H9 (cell line): ENCODE measurements around the gene IDUA. TPM values are rescaled to one million over a fixed set of nuclear protein-coding genes. Genes with fewer than 3 reads are reported as not detected.

Experiments
- DNase-seq: peaks from one replicate; pipeline ENCODE4 v3.0.0-alpha.2; 2017
- H2AFZ ChIP-seq: one replicate; pipeline ENCODE4 v1.6.1; 2013; ENCODE audit warnings: mild to moderate bottlenecking, low read length, control low read depth, moderate library complexity
- H2AK5ac ChIP-seq: 2 replicates; pipeline ENCODE4 v1.6.1; 2013; ENCODE audit warnings: low read length, control low read depth, mixed read lengths; ENCODE audit not compliant: insufficient read length
- H2BK120ac ChIP-seq: one replicate; pipeline ENCODE4 v1.6.1; 2013; ENCODE audit warnings: low read depth, mild to moderate bottlenecking, low read length, control low read depth, inconsistent platforms; ENCODE audit not compliant: poor library complexity, severe bottlenecking
- H2BK12ac ChIP-seq: 2 replicates; pipeline ENCODE4 v1.6.1; 2013; ENCODE audit warnings: low read length, control low read depth, mixed read lengths, low read depth; ENCODE audit not compliant: insufficient read length
- H2BK15ac ChIP-seq: 2 replicates; pipeline ENCODE4 v1.6.1; 2013; ENCODE audit warnings: low read depth, low read length, control low read depth
- H2BK20ac ChIP-seq: one replicate; pipeline ENCODE4 v1.6.1; 2013; ENCODE audit warnings: low read depth, mild to moderate bottlenecking, low read length, control low read depth, inconsistent platforms; ENCODE audit not compliant: poor library complexity, severe bottlenecking
- H2BK5ac ChIP-seq: 2 replicates; pipeline ENCODE4 v1.6.1; 2013; ENCODE audit warnings: low read length, control low read depth, mixed read lengths; ENCODE audit not compliant: insufficient read length
- H3K14ac ChIP-seq: 2 replicates; pipeline ENCODE4 v1.6.1; 2013; ENCODE audit warnings: low read length, control low read depth; ENCODE audit not compliant: insufficient read depth
- H3K18ac ChIP-seq: 2 replicates; pipeline ENCODE4 v1.6.1; 2013; ENCODE audit warnings: low read depth, mild to moderate bottlenecking, mixed read lengths, low read length, control low read depth; ENCODE audit not compliant: insufficient read length
- H3K23ac ChIP-seq: 2 replicates; pipeline ENCODE4 v1.6.1; 2013; ENCODE audit warnings: low read length, control low read depth, mixed read lengths, low read depth; ENCODE audit not compliant: insufficient read length
- H3K23me2 ChIP-seq: 2 replicates; pipeline ENCODE4 v1.6.1; 2013; ENCODE audit warnings: low read depth, mild to moderate bottlenecking, mixed read lengths, low read length, control low read depth; ENCODE audit not compliant: insufficient read length, poor library complexity, severe bottlenecking
- H3K27ac ChIP-seq: 2 replicates; pipeline ENCODE4 v1.5.1; 2013; ENCODE audit warnings: low read length, control low read depth, mixed read lengths, low read depth; ENCODE audit not compliant: insufficient read length
- H3K27me3 ChIP-seq: 2 replicates; pipeline ENCODE4 v1.6.1; 2013; ENCODE audit warnings: low read length, control low read depth, inconsistent platforms; ENCODE audit not compliant: insufficient read depth
- H3K4ac ChIP-seq: 2 replicates; pipeline ENCODE4 v1.6.1; 2013; ENCODE audit warnings: low read depth, mild to moderate bottlenecking, control low read depth, inconsistent platforms, low read length, moderate library complexity
- H3K4me1 ChIP-seq: 2 replicates; pipeline ENCODE4 v1.6.1; 2013; ENCODE audit warnings: low read length, control low read depth, inconsistent platforms; ENCODE audit not compliant: insufficient read depth
- H3K4me2 ChIP-seq: 2 replicates; pipeline ENCODE4 v1.6.1; 2013; ENCODE audit warnings: low read length, control low read depth, mixed read lengths; ENCODE audit not compliant: insufficient read length, insufficient read depth
- H3K56ac ChIP-seq: 2 replicates; pipeline ENCODE4 v1.6.1; 2013; ENCODE audit warnings: low read depth, mild to moderate bottlenecking, mixed read lengths, low read length, control low read depth; ENCODE audit not compliant: insufficient read length
- H3K79me1 ChIP-seq: 2 replicates; pipeline ENCODE4 v1.6.1; 2013; ENCODE audit warnings: low read depth, mild to moderate bottlenecking, moderate library complexity, low read length, control low read depth, inconsistent platforms; ENCODE audit not compliant: insufficient read depth, poor library complexity, severe bottlenecking
- H3K79me2 ChIP-seq: 2 replicates; pipeline ENCODE4 v1.6.1; 2013; ENCODE audit warnings: low read length, control low read depth, inconsistent platforms; ENCODE audit not compliant: insufficient read depth
- H3K9ac ChIP-seq: 2 replicates; pipeline ENCODE4 v1.6.1; 2013; ENCODE audit warnings: low read length, control low read depth, mixed read lengths; ENCODE audit not compliant: insufficient read length; ENCODE audit errors: extremely low read depth
- H3K9me3 ChIP-seq: one replicate; pipeline ENCODE4 v1.6.1; 2013; ENCODE audit warnings: low read depth, low read length, inconsistent platforms; ENCODE audit not compliant: control insufficient read depth
- H3T11ph ChIP-seq: one replicate; pipeline ENCODE4 v1.6.1; 2013; ENCODE audit warnings: mild to moderate bottlenecking, low read length, control low read depth, inconsistent platforms
- H4K20me1 ChIP-seq: one replicate; pipeline ENCODE4 v1.6.1; 2013; ENCODE audit not compliant: control insufficient read depth, insufficient read length, insufficient read depth
- H4K5ac ChIP-seq: 2 replicates; pipeline ENCODE4 v1.6.1; 2013; ENCODE audit warnings: low read depth, mild to moderate bottlenecking, mixed read lengths, low read length, control low read depth; ENCODE audit not compliant: insufficient read length
- H4K8ac ChIP-seq: replicated peaks from 2 replicates; pipeline ENCODE4 v1.6.1; 2013; ENCODE audit warnings: low read length, control low read depth, mixed read lengths, low read depth; ENCODE audit not compliant: insufficient read length
- H4K91ac ChIP-seq: 2 replicates; pipeline ENCODE4 v1.6.1; 2013; ENCODE audit warnings: low read depth, mild to moderate bottlenecking, moderate library complexity, mixed read lengths, low read length, control low read depth; ENCODE audit not compliant: insufficient read length
- H3K27ac Mint-ChIP-seq, 3 experiments: 2 replicates in 2 of 3; 3 replicates in 1 of 3; pipeline ENCODE4 v1.8.0; 2020 to 2021; ENCODE audit warnings: mixed read lengths in 3 of 3, mild to moderate bottlenecking in 1 of 3, moderate library complexity in 1 of 3
- H3K27me3 Mint-ChIP-seq: 2 replicates; pipeline ENCODE4 v1.8.0; 2021; ENCODE audit warnings: low read depth, mild to moderate bottlenecking, moderate library complexity, mixed read lengths
- H3K36me3 Mint-ChIP-seq, 3 experiments: 2 replicates in 2 of 3; 3 replicates in 1 of 3; pipeline ENCODE4 v1.8.0; 2020 to 2021; ENCODE audit warnings: low read depth in 3 of 3, mixed read lengths in 3 of 3; ENCODE audit not compliant: insufficient read depth in 1 of 3
- H3K4me1 Mint-ChIP-seq, 2 experiments: 2 replicates each; pipeline ENCODE4 v1.8.0; 2020; ENCODE audit warnings: mixed read lengths in 2 of 2
- H3K4me3 Mint-ChIP-seq, 2 experiments: 2 replicates in 1 of 2; 3 replicates in 1 of 2; pipeline ENCODE4 v1.8.0; 2020 to 2021; ENCODE audit warnings: mild to moderate bottlenecking in 2 of 2, mixed read lengths in 2 of 2, moderate library complexity in 1 of 2
- H3K9me3 Mint-ChIP-seq, 2 experiments: 2 replicates in 1 of 2; 3 replicates in 1 of 2; pipeline ENCODE4 v1.8.0; 2020; ENCODE audit warnings: mild to moderate bottlenecking in 2 of 2, mixed read lengths in 2 of 2, moderate library complexity in 1 of 2
- CTCF ChIP-seq: fragments of 200-600 bp; sonication (generic); conservative IDR thresholded peaks from 3 replicates; pipeline ENCODE4 v1.8.0; 2021; ENCODE audit warnings: antibody characterized with exemption, mild to moderate bottlenecking
- WGBS: extraction: QIAGEN DNeasy Blood & Tissue Kit; methylation state at CpG from one replicate; pipeline ENCODE4 v1.1.7; 2013; ENCODE audit warnings: missing lambda C conversion rate, low lambda C conversion rate, mixed read lengths; ENCODE audit not compliant: insufficient read length; ENCODE audit errors: extremely low coverage; 5-methylcytosine and 5-hydroxymethylcytosine counted together
- total RNA-seq: library from RNA; stranded (reverse); gene quantifications from 2 replicates; pipeline ENCODE4 v1.2.1, GENCODE V29; 2021

Gene IDUA
- total RNA-seq, 1 experiment from 2014 or later: 14.5 TPM

GRCh38 chr4:1041936-1042330, 55.1 kb downstream of the IDUA start:
- no peak overlapping the region for H4K8ac ChIP-seq
- H3K4ac ChIP-seq: no peak overlapping the region
- H3T11ph ChIP-seq: no peak overlapping the region
- H3K27ac ChIP-seq: no peak overlapping the region
- H3K56ac ChIP-seq: no peak overlapping the region
- no peaks in the 10 kb centered on the region for H3K9me3 ChIP-seq
- no peaks in the 10 kb centered on the region for H3K79me2 ChIP-seq
- no peak overlapping the region for H4K5ac ChIP-seq
- H3K23ac ChIP-seq: no peak overlapping the region
- H3K23me2 ChIP-seq: peaks cover 4% of the 10 kb centered on the region
- Mint-ChIP-seq H3K27me3 (peaks cover 14% of the 10 kb centered on the region), H3K27ac (peak overlapping the region in 1 of 3 experiments; percentile 41; a peak in 2 of 7 replicates), H3K36me3 (peaks cover 0 to 2% (median 0%) of the 10 kb centered on the region in 3 experiments; a peak in 2 of 7 replicates), H3K4me1 (peaks cover 6 to 24% of the 10 kb centered on the region in 2 experiments), H3K4me3 (peak overlapping the region in 1 of 2 experiments; percentile 38; a peak in 1 of 5 replicates), H3K9me3 (no peaks in the 10 kb centered on the region; a peak in 3 of 5 replicates)
- no peak overlapping the region for H3K4me2 ChIP-seq
- H3K79me1 ChIP-seq: no peaks in the 10 kb centered on the region
- no peak overlapping the region for H3K18ac ChIP-seq
- no peak overlapping the region for H2BK5ac ChIP-seq
- no peak overlapping the region for H2AFZ ChIP-seq
- no peaks in the 10 kb centered on the region; the same call in 1 of the 2 replicates for H3K27me3 ChIP-seq
- no peak overlapping the region for H2BK20ac ChIP-seq
- no CpG with 5 or more reads among the region's 8 CpGs for WGBS
- H2BK120ac ChIP-seq: no peak overlapping the region
- no peak overlapping the region for H2BK12ac ChIP-seq
- H4K91ac ChIP-seq: no peak overlapping the region
- no peak for TF ChIP-seq CTCF
- no peak overlapping the region for H3K9ac ChIP-seq
- H2BK15ac ChIP-seq: no peak overlapping the region
- no peak overlapping the region for H3K14ac ChIP-seq
- H2AK5ac ChIP-seq: no peak overlapping the region
- no peaks in the 10 kb centered on the region for H4K20me1 ChIP-seq
- no peaks in the 10 kb centered on the region; the same call in 1 of the 2 replicates for H3K4me1 ChIP-seq
- no peak for DNase-seq
